HG03439 (cell line): ENCODE measurements around the gene GDI1.

ENCODE experiments used
- ATAC-seq: cut with Tn5 transposase; IDR thresholded peaks from one replicate; pipeline ENCODE4 v1.9.1; 2021; ENCODE audit warnings: mild to moderate bottlenecking, moderate library complexity; ENCODE audit not compliant: unreplicated experiment

GDI1 gene

DNA sequence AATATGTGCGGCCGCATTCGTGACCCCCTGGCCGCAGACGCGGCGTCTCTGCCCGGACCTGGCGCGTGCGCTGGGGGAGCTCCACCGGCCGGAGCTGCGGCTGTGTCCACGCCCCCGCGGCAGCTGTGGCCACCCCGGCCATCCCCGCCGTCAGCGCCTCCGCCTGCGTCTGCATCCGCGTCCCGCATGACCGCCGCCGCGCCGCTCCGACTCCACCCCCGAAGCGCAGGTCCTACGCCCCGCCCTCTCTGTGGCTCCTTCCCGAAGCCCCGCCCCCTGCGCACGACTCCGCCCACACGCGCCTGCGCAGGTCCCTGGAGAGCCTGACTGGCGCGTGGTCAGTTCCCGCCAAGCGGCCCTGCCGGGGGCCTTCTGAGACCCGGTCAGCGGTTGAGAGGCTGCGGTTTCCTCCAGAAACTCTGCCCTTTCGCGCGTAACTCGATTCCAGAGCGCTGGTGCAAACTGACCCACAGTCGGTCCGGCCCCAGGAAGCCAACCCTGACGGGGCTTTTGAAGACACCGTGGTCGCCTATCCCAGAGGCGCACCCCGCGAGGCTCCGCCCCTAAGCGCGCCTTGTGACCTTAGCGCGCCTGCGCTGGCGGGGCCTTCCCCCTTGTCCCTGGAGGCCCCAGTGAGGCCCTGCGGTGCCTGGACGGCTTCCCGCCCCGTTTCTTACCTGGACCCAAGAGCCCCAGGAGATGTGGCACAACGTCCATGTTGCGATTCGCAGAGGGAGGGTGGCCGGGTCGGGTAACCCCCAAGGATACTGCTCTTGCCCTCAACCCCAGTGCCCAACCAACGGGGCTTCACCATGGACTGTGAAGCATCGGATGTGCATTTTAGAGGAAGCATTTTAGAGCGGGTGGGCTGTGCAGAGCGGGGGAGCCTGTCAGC is 42.0 kb downstream of the GDI1 start, which contains the start of gene LAGE3:
TSS of gene LAGE3 (minus strand) at position 554 of the 895 bp plus-strand sequence. CDS start at position 188, 366 bp downstream.
- ATAC-seq, result peak; percentile 85

DNA sequence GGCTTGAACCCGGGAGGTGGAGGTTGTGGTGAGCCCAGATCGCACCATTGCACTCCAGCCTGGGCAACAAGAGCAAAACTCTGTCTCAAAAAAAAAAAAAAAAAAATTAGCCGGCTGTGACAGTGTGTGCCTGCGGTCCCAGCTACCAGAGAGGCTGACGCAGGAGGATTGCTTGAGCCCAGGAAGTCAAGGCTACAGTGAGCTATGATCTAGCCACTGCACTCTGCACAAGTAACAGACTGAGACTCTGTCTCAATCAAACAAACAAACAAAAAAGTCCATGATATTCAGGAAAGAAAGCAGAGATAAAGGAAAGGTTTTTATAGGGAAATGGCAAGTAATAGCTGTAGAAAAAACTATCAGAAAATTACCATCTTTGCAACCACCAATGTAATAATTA is 44.2 kb downstream of the GDI1 start:
- ATAC-seq, result no peak

DNA sequence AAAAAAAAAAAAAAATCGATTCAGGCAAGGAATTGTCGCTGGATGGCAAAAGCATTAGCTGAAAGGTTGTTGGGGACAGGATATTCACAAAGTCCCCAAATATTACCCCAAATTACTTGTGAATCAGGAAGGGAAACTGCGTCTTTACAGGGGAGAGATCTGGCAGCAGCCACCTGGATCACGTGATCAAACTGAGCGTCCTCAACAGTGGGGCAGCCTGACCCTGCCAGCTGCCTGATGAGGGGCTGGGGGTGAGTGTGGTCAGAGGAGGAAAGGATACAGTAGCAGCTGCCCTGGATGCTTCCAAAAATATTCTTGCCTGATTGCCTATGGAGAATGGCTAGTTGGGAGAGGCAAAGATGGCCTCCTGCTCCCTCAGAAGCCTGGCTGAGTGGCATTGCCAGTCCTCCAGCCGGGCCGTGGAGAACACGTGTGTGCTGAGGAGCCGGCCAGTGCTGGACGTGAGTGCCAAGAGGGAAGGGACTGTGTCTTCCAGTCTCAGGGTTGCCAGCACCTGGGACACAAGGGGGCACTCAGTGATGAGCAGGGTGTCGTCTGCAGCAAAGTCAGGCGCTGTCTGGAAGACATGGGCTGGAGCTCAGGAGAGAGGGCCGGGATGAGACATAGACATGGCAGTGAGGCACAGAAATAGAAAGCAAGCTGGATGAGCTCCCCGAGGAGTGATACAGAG is 45.1 kb downstream of the GDI1 start:
- no peak for ATAC-seq

DNA sequence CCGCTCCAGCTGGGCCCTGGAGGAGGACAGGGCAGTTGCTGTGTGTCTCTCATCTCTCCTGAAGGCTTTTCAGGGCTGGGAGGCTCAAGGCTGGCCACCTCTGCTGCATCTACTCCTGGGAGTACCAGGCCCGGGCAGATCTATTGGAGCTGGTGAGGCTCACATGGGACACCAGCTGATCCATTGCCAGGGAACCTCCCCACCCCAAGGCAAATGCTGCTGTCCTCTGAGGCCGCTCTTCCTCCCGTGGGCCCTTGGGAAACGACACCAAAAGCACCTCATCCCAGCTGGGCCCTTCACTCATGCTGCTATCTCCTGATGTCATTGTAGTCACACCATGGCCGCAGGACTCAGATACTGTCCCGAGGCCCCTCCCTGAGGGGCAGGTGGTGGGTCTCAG is 45.8 kb downstream of the GDI1 start:
- no peak for ATAC-seq

DNA sequence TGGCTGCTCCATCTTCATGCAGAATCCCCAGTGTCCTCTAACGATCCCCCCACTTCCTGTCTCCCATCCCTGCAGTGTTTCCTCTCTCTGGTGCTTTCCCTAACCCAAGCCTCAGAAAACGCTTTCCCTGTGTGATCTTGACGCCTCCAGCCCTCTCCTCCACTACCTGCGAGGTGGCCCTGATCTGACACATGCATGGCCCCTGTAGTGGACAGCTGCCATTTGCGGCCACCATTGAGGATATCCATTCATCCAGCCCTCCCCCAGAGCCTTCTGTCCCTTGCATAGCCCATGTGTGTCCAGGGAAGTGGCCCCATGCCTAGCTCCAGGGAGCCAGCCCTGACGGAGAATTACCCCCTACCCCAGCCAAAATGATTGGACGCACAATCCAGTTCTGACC is 46.4 kb downstream of the GDI1 start:
- no peak for ATAC-seq

DNA sequence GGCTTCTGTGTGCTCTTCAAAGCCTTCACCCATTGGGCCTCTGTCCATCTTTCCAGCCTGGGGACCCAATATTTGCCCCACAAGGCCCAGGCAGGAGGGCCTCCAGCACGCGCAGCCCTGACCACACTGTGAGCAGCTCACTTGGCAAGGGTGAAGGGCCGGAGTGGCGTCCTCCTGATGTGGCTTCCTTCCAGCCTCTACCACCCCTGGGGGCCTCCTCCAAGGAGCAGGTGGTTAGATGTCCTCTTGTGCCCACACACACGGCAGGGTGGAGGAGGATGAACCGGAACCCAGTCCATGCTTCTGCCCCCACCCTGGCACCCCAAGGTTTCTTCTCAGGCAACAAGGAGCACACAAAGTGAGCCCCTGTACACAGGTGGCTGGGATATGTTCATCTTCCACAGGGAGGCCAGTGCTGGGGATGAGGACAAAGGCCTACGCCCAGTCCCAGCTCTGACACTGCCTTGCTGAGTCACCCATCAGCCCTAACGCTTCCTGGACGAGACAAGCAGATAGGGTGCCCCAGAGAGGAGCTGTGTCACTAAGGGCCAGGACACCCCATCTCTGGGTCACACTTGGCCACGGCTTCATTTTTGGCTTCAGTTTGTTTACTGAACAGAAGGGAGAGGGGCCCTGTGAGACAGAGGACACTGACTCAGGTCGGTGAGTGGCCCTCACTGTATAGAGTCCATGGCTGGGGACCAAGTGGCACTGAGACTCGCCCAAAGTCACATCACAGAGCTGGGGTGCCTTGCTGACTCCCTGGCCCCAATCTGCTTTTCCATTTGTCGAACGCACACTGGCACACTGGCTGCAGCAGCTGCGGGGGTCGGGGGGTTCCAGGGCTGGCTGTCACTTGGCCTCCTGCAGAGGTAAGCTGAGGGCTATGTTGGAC is 47.5 kb downstream of the GDI1 start:
- no peak for ATAC-seq

DNA sequence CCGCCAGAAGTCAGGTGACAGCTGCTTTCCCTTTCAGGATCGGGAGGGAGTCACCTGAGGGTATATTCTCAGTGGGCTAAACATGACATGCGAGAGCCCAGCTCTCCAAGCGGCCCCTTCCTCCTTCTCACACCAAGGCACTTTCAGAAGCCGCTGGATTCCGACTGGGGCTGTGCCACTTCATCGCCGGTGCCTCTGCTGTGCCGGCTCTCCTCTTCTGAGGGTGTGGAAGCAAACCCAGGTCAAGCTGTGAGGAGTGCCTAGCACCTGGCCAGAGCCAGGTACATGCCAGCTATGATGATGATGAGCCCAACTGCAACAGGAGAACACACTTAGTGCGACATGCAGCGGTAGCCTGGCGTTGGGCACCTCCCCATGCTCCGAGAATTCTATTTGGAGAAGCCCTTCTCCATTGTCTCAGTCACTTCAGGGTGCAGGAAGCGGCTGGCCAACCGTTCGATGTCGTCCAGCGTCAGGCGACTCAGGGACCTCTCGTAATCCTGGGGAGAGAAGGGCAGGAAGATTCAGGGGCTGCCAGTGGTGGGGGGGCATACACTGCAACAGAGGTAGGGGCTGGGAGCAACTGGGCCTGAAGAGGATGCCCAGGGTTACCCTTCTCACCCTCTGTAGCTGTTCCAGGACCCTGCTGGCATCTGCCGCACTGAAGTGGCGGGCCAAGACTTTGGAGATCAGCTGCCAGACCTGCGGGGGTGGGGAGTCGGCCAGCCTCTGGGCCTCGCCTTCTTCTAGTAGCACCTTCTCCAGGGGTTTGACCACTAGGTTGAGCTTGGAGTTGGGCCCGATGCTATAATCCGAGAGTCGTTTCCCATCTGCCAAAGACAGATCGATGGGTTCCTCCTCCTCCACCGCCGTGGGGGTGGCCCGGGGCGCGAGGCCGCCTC is 48.4 kb downstream of the GDI1 start:
- no peak for ATAC-seq

DNA sequence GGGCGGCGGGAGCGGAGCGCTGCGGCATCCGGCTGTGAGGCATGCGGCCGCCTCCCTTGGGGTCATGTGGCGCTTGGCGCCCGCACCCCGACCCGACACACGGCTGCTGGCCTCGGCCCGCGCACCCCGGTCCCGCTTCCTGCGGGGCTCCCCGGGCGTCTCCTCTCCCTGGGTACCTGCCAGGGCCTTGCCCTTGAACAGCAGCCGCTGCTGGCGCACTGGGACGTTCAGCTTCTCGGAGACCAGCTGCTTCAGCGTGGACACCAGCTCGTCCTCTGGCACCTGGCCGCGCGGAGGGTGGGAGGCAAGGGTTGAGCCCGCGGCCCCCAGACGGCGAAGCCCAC is 49.1 kb downstream of the GDI1 start:
- no peak for ATAC-seq

DNA sequence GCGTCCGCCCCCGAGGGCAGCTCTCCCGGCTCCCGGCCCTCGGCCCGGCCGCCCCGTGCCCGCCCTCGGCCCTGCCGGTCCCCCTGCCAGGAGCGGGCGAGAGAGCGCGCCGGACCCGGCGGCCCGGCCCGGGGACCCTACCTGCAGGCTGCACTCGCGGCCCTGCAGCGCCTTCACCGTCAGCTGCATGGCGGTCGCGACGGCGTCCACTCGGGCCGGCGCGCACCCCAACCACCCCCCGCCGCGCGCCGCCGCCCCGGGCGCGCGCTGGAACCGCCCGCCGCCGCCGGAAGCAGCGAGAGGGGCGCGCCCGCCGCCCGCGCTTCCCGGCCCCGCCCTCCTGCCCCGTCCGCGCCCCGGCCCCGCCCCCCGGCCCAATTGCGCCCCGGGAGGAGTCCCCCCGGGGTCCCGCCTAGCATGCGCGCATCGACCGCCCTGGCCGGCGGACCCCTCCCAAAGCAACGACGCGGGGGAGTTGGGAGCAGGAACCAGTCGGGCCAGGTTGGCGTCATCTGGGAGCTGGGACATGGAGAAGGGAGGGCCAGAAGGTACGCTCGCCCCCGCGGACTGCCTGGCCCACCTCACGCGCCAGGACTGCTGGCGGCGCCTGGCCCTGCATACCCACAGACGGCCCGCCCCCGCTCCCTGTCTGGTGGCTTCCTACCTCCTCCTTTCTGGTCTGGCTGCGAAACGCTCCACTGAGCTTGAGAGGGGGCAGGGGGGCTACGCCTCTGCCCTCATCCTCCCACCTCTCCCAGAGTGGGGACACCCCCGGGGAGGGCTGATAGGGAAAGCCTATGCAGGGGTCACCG is 49.6 kb downstream of the GDI1 start, which contains the start of gene UBL4A:
TSS of gene UBL4A (minus strand) at position 220 of the 812 bp plus-strand sequence. CDS start at position 189, 31 bp downstream.
- ATAC-seq, result no peak

DNA sequence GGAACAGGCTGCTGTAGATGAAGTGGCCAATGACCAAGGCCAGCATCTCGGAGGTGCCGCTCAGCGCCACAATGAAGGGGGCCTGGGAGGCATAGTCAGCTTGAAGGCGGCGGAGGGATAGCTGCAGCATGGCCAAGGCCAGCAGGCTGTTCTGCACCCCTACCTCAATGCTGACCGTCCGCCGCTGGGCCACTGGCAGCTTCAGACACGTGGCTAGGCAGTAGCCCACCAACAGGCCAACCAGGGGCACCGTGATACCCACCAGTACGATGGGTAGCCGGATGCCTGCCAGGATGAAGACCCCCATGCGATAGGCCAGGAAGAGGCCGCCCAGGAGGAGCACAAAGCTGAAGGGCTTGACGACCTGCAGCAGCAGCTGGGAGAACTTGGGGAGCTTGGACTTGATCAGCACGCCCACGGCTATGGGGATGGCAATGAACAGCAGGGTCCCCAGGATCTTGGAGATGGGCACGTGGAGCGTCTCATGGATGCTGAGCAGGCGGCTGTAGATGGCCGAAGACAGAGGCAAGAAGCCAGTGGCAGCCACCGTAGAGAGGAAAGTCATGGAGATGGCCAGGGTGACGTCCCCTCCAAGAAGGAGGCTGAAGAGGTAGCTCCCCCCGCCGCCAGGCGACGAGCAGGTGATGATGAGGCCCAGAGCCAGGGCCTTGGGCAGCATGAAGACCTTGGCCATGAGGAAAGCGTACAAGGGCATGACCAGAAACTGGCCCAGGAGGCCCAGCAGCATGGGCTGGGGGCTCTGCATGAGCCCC is 50.8 kb downstream of the GDI1 start:
- no peak for ATAC-seq

DNA sequence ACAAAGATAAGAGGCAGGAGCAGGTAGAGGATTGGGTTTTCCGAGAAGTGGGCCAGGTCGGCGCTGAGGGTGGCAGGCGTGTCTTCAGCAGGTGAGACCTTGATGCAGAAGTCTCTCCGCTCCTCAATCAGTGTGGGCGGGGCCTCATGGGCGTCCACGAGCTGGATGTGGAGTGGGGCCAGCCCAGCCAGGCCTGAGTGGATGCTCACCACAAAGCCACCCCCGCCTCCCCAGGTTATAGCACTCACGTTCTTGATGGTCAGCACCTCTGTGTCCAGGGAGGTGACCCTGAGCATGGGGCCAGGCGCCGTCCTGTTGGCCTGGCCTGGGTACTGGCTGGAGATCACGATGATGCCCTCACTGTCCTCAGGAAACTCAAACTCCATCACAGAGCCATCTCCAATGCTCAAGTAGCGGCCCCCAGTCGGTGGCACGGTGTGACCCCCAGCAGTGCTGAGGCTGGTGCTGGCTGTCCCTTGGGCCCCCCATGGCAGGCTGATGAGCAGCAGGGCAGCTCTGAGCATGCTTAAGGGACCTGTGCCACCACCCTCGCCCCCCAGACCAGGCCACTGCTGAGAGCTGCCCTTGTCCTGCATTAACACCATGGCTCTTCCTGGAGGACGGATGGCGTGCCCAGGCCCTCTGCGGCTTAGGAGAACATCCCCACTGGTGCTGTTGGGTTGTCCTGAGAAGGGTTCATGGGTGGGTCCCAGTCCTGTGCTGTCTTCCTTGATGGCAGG is 51.6 kb downstream of the GDI1 start:
- no peak for ATAC-seq

DNA sequence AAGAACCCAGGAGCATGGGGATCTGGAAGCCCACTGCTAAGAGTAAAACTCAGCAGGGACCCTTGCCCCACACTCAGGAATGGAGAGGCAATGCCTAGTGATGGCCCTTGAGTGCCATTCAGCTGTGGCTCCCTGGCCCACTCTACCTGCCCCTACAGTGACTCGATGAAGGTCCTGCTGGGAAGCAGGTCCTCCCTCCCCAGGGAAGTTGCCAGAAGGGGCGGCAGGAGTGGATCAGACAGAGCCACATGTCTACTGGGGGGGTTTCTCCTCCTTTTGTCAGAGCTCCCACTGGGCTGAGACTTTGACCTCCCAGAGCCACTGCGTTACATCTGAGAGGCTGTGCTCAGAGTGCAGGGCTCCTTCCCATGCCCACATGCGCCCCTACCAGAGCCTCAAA is 52.2 kb downstream of the GDI1 start:
- ATAC-seq, result no peak

DNA sequence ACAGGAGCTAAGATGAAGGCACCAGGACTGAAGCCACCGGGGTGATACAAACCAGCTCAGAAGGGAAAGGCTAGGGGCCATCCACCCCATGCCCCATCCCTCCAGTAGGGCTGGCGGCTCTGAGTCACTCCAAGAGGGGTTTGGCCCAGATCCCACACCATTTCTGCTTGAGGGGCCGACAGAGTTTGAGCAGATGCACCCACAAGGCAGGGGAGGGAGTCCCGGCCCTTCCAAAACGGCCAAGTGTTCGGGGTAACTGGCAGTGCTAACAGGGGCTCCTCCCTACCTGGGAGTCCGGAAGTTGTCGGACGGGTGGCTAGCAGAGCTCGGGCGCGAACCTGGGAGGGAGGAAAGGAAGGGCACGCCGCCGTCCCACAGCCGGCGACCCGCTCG is 53.1 kb downstream of the GDI1 start:
- no peak for ATAC-seq

DNA sequence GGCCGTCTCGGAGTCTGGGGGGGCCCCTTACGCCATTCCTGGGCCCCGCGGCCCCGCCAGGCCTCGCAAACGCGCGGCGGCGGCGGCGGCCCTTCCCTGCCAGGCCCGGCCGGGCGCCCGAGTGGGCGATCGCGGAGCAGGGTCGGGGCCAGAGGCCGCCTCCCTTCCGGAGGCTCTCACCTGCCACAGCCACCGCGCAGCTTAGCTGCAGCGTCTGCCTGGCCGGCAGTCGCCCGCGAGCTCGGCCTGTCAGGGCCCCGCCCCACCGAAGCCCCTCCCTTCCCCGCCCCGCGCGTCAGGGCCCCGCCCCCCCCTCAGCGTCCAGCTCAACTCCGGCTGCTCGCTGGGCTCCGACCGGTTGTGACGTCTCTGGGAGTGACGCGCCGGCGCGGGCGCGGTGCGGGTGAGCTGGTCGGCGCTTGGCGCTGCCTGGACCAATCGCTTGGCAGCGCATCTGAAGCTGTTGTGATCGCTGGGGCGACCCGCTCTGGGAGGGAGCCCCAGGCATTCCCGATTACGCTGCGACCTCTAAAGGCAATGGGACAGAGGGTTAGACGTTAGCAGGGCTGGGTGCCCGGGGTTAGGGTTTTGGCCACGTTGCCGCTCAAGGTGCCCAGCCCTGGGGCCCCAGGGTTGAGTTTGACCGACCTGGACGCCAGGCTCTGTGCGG is 53.6 kb downstream of the GDI1 start, which contains the start of gene SLC10A3:
TSS of gene SLC10A3 (minus strand) at position 216 of the 670 bp plus-strand sequence. CDS start 1,689 bp downstream, outside the sequence.
- peak; percentile 80 for ATAC-seq
